ENCODE measurements around the gene SLC2A11. TPM values are rescaled to one million over a fixed set of nuclear protein-coding genes. Genes with fewer than 3 reads are reported as not detected.
A peak's percentile ranks its signal among the peaks of the same experiment; 100 is the strongest.

SLC2A11 gene
- total RNA-seq, 1 donor from 2014 or later: 19.6 TPM

DNA sequence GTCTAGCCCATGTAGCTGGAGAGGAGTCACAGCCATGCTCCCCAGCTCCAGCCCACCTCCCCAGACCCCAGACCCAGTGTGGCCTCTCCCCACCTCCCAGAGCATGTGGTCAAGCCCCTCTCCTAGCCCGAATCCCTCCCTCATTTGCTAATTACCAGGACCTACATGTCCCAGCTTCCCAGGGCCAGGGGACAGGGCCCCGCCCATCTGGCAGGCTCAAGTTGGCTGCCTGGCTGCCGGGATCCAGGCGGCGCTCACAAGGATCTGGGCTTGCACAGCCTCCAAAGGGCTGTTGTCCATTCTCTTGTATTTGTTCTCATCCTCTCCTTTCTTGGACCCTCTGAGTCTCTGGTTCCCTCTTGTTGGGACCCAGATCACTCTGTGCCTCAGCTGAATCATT lies 31.9 kb downstream of the SLC2A11 start:
- no peak for FAIRE-seq
- no peak overlapping the region for H3K9ac ChIP-seq (ENCODE audit: low read length)
- peaks cover 15% of the 10 kb centered on the region for H3K4me1 Mint-ChIP-seq (ENCODE audit: low read depth, unreplicated experiment)

DNA sequence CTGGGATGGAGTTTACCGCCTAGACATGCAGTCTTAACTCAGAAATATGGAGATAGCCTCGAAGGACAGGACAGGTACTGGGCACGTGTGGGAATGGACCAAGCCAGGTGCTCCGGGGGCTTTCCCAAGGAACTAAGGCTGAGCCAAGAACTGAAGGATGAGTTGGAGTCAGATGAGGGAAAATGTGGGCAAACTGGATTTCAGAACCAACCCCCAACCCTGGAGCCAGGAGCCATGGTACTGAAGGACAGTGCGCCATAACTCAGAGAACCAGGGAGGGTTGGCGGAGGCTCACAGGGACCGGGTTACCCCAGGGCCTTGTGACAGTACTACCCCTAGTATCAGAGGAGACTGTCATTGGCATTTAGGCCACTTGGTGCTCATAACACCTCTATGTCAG lies 34.1 kb downstream of the SLC2A11 start:
- peaks cover 3% of the 10 kb centered on the region for H3K36me3 ChIP-seq (ENCODE audit: insufficient read depth, low read length)
- peaks cover 20% of the 10 kb centered on the region for H3K4me1 Mint-ChIP-seq (ENCODE audit: low read depth, unreplicated experiment)
- peaks cover 19% of the 10 kb centered on the region for H4K20me1 ChIP-seq (ENCODE audit: insufficient read depth, low read length)
- no peak overlapping the region for H3K27ac ChIP-seq (ENCODE audit: low read depth, low read length)
- H3K4me3 Mint-ChIP-seq (ENCODE audit: unreplicated experiment): no peak overlapping the region
- H3K4me2 ChIP-seq (ENCODE audit: low read length): no peak overlapping the region
- peaks cover 28% of the 10 kb centered on the region for H3K4me1 ChIP-seq (ENCODE audit: insufficient read depth, low read length)
- no peak overlapping the region for H3K9ac ChIP-seq (ENCODE audit: low read length)
- no peaks in the 10 kb centered on the region for H3K27me3 ChIP-seq (ENCODE audit: insufficient read depth, low read length)
- no peaks in the 10 kb centered on the region for H3K9me3 Mint-ChIP-seq (ENCODE audit: unreplicated experiment)
- no peak overlapping the region for H3K27ac Mint-ChIP-seq (ENCODE audit: unreplicated experiment)
- peaks cover 9% of the 10 kb centered on the region for H3K36me3 Mint-ChIP-seq (ENCODE audit: low read depth, unreplicated experiment)
- peaks cover 2% of the 10 kb centered on the region for H3K27me3 Mint-ChIP-seq (ENCODE audit: low read depth, unreplicated experiment)
- H3K79me2 ChIP-seq (ENCODE audit: insufficient read depth, low read length): peaks cover 22% of the 10 kb centered on the region
- TF ChIP-seq, protein P1, sequence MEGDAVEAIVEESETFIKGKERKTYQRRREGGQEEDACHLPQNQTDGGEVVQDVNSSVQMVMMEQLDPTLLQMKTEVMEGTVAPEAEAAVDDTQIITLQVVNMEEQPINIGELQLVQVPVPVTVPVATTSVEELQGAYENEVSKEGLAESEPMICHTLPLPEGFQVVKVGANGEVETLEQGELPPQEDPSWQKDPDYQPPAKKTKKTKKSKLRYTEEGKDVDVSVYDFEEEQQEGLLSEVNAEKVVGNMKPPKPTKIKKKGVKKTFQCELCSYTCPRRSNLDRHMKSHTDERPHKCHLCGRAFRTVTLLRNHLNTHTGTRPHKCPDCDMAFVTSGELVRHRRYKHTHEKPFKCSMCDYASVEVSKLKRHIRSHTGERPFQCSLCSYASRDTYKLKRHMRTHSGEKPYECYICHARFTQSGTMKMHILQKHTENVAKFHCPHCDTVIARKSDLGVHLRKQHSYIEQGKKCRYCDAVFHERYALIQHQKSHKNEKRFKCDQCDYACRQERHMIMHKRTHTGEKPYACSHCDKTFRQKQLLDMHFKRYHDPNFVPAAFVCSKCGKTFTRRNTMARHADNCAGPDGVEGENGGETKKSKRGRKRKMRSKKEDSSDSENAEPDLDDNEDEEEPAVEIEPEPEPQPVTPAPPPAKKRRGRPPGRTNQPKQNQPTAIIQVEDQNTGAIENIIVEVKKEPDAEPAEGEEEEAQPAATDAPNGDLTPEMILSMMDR (IDR thresholded peaks at IDR 0.05; ENCODE audit: insufficient read depth, low read depth, low read length): no peak
- TF ChIP-seq EZH2 (IDR thresholded peaks at IDR 0.05; ENCODE audit: insufficient read depth, low read length): no peak
- H3K9me3 ChIP-seq (ENCODE audit: insufficient read depth, low read depth, low read length): no peaks in the 10 kb centered on the region
- DNase-seq (ENCODE audit: low read depth) (no peak), FAIRE-seq (no peak)
- H3K4me3 ChIP-seq (ENCODE audit: insufficient read depth, low read depth, low read length): no peak overlapping the region
- no peak overlapping the region for H2AFZ ChIP-seq (ENCODE audit: low read depth, low read length)

More for the DNA sequence above, 31.9 kb downstream of the SLC2A11 start:
- Mint-ChIP-seq H3K9me3 (ENCODE audit: unreplicated experiment) (no peaks in the 10 kb centered on the region), H3K27me3 (ENCODE audit: low read depth, unreplicated experiment) (peaks cover 2% of the 10 kb centered on the region), H3K4me3 (ENCODE audit: unreplicated experiment) (no peak overlapping the region), H3K27ac (ENCODE audit: unreplicated experiment) (no peak overlapping the region), H3K36me3 (ENCODE audit: low read depth, unreplicated experiment) (peaks cover 1% of the 10 kb centered on the region)
- Histone ChIP-seq H3K4me1 (ENCODE audit: insufficient read depth, low read length) (peaks cover 15% of the 10 kb centered on the region), H3K36me3 (ENCODE audit: insufficient read depth, low read length) (no peaks in the 10 kb centered on the region), H3K27me3 (ENCODE audit: insufficient read depth, low read length) (no peaks in the 10 kb centered on the region), H3K4me2 (ENCODE audit: low read length) (no peak overlapping the region), H2AFZ (ENCODE audit: low read depth, low read length) (no peak overlapping the region), H4K20me1 (ENCODE audit: insufficient read depth, low read length) (no peaks in the 10 kb centered on the region), H3K79me2 (ENCODE audit: insufficient read depth, low read length) (peaks cover under 1% of the 10 kb centered on the region), H3K9me3 (ENCODE audit: insufficient read depth, low read depth, low read length) (no peaks in the 10 kb centered on the region), H3K27ac (ENCODE audit: low read depth, low read length) (no peak overlapping the region), H3K4me3 (ENCODE audit: insufficient read depth, low read depth, low read length) (no peak overlapping the region)
- TF ChIP-seq, protein P1 (IDR thresholded peaks at IDR 0.05; ENCODE audit: insufficient read depth, low read depth, low read length): no peak
- no peak for TF ChIP-seq EZH2 (IDR thresholded peaks at IDR 0.05; ENCODE audit: insufficient read depth, low read length)
- DNase-seq (ENCODE audit: low read depth): no peak

DNA sequence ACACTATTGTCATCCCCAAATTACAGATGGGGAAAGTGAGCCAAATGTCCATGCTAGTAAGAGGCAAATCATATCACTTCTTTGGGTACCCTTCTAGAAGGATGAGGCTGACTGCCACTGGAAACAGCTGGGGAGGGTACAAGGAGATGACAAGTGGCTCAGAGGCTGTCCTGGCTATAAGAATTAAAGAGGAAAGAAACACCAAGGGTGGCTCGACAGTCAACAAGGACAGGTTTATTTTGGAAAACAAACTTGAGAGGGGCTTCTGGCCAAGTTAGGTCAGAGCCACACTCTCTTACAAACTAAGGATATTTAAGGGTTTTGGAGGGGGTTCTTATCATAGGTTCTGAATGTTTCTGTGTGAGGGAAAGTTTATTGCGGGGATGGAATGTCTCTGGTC lies 34.5 kb downstream of the SLC2A11 start:
- Histone ChIP-seq H3K27ac (ENCODE audit: low read depth, low read length) (no peak overlapping the region), H3K4me2 (ENCODE audit: low read length) (no peak overlapping the region), H3K27me3 (ENCODE audit: insufficient read depth, low read length) (no peaks in the 10 kb centered on the region), H3K4me1 (ENCODE audit: insufficient read depth, low read length) (peaks cover 28% of the 10 kb centered on the region), H3K9ac (ENCODE audit: low read length) (no peak overlapping the region), H3K9me3 (ENCODE audit: insufficient read depth, low read depth, low read length) (no peaks in the 10 kb centered on the region), H3K4me3 (ENCODE audit: insufficient read depth, low read depth, low read length) (no peak overlapping the region), H3K79me2 (ENCODE audit: insufficient read depth, low read length) (peaks cover 23% of the 10 kb centered on the region), H2AFZ (ENCODE audit: low read depth, low read length) (no peak overlapping the region), H4K20me1 (ENCODE audit: insufficient read depth, low read length) (peaks cover 23% of the 10 kb centered on the region), H3K36me3 (ENCODE audit: insufficient read depth, low read length) (peaks cover 7% of the 10 kb centered on the region)
- DNase-seq (ENCODE audit: low read depth) (no peak), FAIRE-seq (no peak)
- peaks cover 24% of the 10 kb centered on the region for H3K4me1 Mint-ChIP-seq (ENCODE audit: low read depth, unreplicated experiment)
- no peaks in the 10 kb centered on the region for H3K9me3 Mint-ChIP-seq (ENCODE audit: unreplicated experiment)
- H3K27ac Mint-ChIP-seq (ENCODE audit: unreplicated experiment): peak overlapping the region; percentile 48
- H3K36me3 Mint-ChIP-seq (ENCODE audit: low read depth, unreplicated experiment): peaks cover 11% of the 10 kb centered on the region
- peaks cover 2% of the 10 kb centered on the region for H3K27me3 Mint-ChIP-seq (ENCODE audit: low read depth, unreplicated experiment)
- H3K4me3 Mint-ChIP-seq (ENCODE audit: unreplicated experiment): no peak overlapping the region
- TF ChIP-seq, protein P1 (IDR thresholded peaks at IDR 0.05; ENCODE audit: insufficient read depth, low read depth, low read length): no peak
- TF ChIP-seq EZH2 (IDR thresholded peaks at IDR 0.05; ENCODE audit: insufficient read depth, low read length): no peak

All from astrocyte (in vitro differentiated cells and primary cell).